Measurements from ENCODE around the gene WWOX.

The WWOX gene

DNA sequence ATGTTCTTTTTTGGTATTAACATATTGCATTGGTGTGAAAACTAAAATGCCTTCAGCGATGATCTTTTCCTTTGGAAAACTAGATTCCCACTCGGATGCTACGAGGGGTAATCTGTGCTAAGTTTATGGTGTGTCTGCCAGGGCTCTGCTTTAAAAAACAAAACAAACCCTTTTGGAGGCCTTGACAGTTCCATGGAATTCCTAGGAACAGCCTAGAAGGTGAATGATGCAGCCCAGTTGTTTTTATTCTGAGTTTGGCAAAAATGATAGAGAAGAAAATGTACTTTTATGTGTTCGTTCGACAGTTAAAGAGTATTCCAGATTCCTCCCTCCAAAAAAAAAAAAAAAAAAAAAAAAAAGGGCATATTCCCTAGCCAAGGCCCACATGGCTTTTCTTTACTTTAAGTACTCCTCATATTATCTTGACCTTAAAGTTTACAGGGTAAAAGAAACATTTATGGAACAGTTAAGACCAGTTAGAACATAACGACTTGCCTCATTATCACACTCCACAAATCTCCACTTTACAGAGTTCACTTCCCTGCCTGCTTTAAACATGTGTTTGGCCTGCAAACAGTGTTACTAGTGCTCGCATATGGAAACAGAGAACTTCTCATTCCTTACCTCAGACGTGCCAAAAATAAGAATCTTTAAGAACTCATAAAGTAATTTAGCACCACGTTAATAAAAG, 159.1 kb downstream of the WWOX start:
- no peak for DNase-seq

DNA sequence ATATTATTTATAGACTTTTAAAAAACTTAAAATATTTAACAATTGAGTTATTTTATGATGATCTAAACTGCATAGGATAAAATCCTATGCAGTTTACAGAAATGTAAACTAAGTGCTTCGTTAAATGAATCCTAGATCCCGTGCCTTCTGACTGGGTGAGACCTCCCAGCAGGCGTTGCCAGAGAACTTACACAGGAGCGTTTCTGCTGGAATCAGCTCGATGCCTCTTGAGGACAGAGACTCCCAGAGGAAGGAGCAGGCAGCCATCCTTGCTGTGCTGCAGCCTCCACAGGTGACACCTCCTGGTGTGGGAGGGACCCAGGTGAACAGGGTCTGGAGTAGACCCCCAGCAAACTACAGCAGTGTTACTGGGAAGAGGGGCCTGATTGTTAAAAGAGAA, 160.4 kb downstream of the WWOX start:
- no peak for DNase-seq

DNA sequence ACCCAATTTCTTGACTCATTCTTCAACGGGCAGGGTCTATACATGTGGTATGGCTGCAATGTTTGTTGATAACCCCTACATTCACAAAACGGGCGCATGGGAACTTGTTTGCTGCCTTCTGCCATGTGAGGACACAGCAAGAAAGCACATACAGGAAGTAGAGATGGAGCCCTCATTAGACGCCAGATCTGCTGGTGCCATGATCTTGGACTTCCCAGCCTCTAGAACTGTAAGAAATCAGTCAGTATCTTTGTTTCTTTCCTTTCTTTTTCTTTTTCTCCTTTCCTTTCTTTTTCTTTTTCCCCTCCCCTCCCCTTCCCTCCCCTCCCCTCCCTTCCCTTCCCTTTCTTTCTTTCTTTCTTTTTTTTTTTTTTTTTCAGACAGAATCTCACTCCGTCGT, 165.2 kb downstream of the WWOX start:
- DNase-seq, result no peak

DNA sequence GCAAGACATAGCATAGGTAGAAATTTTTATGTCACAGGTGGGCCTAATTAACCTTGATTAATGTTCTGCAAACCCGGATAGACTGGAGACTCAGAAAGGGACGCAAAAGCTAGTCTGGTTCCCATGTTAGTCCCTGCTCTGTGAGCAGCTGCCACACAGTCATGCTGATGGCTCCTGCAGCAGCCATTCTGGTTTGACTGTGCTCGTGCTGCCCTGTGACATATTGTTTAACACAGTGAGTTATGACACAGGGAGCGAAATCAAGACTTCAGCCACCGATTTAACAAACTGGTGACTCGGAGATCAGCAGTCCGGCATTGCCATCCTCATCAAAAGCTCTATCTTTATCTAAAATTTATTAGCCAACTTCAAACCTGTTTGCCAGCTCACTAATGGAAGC, 169.8 kb downstream of the WWOX start:
- no peak for DNase-seq

DNA sequence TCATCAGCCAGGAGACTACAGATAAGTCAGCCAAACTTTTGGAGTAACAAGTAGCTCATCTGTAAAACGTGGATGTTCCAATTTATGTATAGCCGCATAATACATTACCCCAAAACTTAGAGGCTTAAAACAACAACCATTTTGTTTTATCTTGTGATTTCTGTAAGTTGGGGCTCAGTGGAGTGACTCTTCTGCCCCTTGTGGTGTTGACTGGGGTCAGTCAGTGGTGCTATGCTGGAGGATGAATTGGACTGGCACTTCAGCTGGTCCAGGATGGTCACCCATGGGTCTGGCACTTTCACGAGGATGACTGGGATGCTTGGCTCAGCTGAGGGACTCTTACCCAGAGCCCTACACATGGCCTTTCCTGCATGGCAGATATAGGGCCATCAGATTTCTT, 172.5 kb downstream of the WWOX start:
- DNase-seq, result no peak

DNA sequence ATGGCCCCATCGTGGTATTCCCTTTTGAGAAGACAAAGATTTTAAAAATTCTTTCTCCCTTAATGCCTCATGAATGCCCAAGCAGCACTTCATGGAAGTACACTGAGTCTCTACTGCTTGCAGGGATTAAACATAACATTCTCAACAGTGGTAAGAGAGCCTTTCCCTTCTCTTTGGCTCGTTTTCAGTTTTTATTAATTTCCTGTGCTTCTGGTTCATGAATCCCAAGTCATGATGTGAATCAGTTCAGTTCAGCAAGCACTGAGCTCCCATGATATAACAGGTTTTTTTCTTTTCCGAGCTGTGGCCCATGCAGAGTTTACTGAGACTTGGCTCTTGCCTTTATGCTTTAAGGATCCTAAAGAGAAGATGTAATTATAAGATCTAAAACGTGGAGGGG, 175.3 kb downstream of the WWOX start:
- DNase-seq, result no peak

DNA sequence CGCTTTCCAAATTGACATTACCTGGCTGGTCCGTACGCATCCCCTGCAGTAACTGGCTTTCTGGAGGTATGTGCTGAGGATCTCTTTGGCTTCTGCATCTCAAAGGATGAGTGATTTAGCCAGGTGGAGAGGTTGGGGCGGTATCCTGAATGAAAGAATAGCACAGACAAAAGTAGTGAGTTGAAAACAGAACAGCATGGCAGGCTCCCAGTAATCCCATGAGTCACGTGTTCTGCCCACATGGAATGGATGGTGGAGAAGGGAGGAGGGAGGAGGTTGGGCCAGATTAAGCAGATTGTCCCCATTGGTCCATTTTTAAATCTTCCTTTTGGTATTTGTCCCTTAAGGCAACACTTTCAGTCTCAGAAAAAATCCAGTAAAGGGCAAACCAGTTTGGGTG, 176.0 kb downstream of the WWOX start:
- DNase-seq, result no peak

DNA sequence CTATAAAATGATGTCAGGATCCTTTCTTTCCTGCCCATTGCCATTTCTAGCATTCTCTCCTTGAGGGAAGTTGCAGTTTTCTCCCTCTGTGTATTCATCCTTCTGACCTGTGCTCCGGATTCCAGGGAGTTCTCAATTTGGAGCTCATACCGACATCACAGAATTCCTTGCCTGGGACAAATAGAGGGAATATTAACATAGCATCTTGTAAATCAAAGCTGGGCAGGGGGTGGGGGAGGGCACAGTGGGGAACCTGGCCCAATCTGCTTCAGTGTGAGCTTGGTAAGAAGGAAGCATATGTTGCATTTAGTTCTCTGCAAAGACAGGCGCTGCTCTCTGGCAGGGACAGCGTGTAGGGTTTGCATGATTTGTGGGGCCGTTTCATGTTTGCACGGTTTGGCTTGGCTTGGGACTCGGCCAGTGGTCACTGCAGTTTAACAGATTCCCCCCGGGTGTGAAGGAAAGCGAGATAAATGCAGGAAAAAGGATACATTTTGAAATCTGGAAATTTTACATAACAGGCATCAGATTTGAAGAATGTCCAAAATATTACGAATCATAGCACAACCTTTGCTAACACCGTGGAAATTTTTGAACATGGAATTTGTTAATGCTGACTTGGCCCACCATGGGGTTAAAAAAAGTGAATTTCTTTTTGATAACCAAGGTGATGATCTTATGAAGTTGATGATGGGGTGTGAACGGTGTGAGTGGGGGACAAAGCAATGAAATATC, 178.0 kb downstream of the WWOX start:
- no peak for DNase-seq

DNA sequence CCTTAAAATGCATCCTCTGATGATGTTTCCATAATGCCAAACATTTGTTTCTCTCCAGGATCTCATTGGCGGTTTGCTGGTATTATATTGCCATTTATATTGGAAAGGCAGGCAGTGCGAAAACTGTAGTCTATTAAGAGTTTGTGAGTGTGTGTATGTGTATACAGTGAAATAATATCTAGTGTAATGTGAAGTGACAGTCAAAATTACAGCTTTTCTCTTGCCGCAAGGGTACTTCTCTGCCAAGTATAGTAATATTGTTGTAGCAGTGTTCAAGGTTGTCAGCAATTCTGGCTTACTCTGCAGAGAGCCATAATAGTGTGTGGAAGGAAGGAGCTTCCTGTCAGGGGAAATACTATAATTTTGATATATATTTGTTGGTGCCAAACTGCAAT, 178.6 kb downstream of the WWOX start:
- DNase-seq, result no peak

DNA sequence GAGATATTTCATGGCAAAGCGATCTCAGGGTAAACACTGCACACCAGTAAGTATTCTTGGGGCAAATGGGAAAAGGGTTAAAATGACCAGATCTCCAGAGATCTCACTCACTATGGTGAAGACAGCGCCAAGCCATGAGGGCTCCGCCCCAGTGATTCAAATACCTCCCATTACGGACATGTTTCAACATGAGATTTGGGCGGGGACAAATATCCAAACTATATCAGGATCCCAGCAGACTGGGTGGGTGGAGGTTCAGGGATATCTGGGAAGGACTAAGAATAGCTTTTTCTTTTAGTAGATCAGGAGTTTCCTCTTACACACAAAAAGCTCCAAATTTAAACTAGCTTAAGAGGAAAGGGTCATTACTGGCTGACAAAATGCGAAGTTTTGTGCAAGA, 181.7 kb downstream of the WWOX start:
- no peak for DNase-seq

DNA sequence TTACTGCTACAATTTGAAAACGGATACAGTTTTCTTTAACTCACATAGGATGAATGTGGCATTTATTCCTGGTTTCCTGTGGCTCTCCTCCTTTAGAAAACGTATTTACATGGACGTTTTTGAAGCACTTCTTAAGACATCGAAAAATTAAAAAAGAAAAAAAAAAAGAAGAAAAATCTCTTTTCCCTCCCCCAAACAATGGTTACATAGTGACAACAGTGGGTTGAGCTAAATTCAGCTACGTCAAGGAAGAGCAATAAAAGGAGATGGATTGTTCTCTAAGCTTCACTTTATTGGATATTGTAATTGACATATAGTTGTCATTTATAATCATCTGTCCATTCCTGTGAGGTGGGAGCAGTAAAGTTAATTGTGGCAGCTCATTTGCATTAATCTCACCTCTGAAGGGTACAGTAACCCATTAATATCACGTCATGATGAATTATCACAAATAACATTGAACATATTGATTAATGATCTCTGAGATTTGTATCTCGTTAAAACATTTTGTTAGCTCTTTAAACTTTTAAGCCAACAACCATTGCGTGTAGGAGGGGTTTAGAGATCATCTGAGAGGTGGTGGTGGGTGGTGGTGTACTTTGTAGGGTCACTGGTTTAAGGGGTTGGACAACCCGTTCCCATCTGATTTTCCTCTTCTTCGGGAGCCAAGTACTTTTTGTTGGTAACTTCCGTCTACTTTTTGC, 184.2 kb downstream of the WWOX start:
- DNase-seq, result no peak

DNA sequence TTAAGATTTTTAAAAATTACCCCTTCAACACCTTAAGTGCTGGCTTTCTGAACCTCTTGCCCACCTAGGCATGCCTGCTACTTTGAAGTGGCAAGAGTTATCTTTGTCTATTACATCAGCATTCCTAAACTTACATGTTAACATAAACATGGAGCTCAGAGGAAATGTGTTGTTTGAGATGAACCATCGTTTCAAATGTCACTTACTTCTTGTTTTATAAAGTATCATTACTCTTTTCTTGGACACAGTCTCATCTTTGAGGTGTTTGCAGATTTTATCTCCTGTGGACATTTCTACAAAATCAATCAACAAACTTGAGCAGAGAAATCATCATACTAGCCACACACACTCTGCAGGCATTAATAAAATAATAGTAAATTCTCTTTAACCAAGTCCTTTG, 184.9 kb downstream of the WWOX start:
- no peak for DNase-seq

DNA sequence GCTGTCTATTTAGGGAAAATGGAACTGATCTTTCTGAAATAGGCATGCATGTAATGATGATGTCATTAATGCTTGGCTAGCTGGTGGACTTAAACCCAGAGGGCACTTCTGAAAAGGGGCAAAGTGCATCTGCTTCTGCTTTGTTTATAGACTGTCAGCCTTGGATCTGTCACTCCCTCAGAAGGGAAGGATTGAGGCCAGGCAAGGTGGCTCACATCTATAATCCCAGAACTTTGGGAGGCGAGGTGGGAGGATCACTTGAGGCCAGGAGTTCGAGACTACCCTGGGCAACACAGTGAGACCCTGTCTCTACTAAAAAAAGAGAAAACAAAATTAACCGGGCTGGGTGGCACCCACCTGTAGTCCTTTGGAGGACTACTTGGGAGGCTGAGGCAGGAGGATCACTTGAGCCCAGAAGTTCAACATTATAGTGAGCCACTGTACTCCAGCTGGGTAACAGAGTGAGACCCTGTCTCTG, 185.5 kb downstream of the WWOX start:
- no peak for DNase-seq

DNA sequence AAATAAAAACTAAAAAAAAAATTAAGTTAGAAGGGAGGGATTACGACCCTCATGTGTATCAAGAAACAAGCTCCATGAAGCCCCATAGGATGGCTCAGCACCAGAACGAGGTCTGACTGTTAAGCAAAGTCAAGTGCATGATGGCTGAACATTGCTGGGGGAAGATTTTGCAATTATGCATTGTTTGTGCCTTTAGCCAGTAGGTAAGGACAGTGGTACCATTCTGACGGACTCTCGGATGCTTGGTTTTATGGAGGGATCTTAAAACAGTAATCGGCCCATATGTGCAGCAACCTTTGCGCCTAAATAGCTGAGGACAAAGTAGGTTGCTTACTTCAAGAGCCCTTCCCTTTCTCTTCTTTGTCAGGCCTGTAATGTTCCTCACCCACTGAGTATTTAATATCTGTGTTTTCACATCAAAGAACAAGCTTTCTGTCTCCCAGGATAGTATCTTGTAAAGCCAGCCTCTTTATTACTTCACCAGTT, 186.0 kb downstream of the WWOX start:
- no peak for DNase-seq

DNA sequence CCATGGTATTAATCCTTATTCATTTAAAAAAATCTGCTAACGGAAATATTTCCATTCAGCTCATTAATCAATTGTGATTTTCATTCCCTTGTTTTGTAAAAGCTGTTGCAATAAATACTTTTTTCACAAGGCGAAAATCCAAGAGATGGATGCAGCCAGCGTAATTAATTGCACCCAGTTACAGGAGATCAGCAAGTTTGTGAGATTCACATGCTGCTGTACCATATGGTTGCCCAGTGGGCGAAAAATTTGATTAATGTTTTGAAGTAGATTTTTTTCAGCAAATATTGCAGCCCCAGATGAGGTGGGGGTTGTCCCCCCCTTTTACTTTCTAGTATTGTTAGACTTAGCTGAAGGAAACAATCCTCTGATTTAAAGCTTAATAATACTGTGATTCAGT, 186.6 kb downstream of the WWOX start:
- no peak for DNase-seq

DNA sequence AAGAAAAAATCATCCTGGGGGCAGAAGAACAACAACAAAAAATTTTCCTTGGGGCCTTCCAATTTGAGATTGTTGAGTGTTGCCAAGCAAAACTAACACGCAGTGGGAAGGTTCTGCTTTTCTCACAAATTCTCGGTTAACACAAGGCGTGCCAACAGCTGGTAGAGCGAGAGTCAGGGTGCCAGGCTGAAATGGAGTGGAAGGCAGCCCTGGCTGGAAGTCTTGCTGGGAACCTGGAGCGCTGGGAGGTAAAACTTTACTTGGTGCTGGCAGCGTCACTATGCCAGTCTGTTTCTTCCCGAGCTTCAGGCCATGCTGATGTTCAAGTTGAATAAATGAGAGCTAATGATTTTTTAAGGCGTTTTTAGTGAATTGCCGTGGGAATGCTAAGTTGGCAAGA, 189.4 kb downstream of the WWOX start:
- peak in 29 of 56 donors; percentile 0 to 64 (median 17) for DNase-seq

DNA sequence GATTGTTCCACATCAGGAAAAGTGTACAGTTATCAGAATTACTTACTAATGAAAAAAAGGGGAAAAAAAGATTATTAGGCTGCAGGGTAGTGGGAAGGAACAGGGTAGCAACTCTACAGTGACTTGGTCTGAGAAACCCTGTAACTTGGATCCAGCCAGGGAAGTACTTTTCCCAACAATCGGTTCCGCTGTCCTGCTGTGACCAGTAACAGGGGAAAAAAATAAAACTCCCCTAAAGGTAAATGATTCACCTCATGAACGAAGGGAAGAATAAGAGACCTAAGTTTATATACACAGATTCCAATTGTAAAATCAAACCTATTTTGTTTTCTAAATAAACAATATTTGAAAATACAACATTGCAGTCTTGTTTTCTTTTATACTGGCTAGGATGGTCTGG, 189.9 kb downstream of the WWOX start:
- no peak for DNase-seq

DNA sequence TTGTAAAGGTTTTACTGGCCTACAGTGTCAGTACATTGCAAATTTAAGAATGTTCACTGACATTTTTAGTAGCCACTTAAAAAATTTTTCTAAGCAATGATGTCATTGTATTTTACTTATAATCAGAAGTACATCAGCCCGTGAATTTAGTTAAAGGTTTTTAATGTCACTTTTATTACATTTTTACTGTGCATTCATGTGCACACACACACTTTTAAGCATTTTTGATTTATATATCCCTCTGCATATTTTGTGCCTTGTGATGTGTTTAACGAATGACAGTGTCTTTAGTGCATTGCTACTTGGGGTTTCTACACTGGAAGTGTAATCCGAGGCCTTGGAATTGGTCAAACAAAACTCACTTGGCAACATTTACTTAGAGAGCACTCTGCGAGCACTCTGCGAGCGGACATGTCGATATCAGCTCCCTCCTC, 190.4 kb downstream of the WWOX start:
- DNase-seq, result no peak

DNA sequence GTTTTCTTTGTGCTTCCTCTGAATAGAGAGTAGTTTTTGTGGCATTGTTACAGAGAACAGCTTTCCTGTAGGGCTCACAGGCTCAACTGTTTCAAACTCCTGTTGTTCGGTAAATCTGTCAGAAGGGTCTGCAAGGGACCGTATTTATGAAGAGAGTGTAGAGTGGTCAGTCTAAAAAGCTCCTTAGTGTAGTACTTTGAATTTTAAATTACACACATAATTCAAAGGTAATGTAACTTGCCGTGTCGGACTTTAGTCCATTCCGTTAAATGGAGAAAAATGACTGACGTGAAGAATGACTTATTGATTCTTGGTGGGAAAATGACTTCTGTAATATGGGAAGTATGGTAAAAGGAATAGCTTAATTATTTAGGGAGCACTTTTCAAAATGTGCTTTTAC, 190.9 kb downstream of the WWOX start:
- DNase-seq, result no peak

DNA sequence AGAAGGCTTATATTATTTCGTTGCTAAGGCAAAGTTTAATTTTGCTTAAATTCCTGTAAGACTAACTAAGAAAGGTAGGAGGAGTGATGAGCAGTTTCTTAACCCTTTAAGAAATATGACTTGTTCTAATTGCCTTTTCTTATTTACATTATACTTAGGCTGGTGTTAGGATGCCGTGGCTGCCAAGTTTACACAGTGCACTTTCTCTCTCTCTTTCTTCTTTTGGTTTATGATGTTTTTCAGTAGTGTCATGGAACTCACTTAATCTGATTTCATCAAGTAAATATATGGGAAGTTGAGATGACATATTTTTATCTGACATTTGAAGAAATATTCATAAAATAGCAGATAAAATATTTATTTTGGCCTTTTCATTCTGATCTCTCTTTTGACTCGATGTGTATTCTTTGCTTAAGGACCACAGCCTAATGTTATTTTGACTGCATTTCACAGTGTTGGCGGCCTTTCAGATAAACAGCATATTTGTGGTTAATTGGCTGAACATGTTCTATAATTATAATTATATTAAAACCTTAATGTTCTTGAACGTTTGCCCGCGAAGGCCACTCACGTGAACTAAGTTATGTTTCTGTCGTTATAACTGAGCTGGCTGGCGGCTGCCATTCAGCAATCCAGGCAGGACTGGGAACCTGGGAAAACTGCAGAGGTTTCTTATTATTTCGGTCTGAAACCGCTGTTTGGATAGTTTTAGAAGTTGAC, 191.6 kb downstream of the WWOX start:
- DNase-seq, result no peak

DNA sequence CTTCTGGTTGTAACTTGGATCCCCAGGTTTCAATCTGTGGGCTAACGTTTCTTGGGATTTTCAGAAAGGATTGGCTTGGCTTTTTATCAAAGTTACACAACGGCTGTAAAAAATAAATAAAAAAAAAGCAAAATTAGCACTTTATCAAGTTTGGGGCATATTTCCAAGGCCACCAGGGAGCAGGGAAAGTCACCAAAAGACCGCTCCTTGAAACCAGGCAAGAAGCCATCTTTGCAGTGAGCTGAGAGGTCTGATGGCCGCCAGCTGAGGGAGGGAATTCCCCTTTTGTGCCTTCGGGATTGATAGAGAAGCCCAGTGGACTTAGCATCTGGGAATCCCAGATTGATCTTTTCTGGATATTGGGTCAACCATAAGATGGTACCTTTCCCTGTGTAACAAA, 192.2 kb downstream of the WWOX start:
- no peak for DNase-seq
